Lung (tissue), 12 donors: ENCODE data around the gene ADAMTS16. TPM values are rescaled to one million over a fixed set of nuclear protein-coding genes. Genes with fewer than 3 reads are reported as not detected.

Experiments
- ATAC-seq: fragments of 200-7000 bp; cut with Tn5 transposase; one replicate; pipeline ENCODE4 v1.9.1; 2020; ENCODE audit warnings: moderate number of reproducible peaks; ENCODE audit not compliant: insufficient read depth, low FRiP score
- DNase-seq, 3 donors: peaks; one replicate each; pipeline ENCODE4 v3.0.0-alpha.2; 2013 to 2017
- H3K27ac ChIP-seq, 2 donors: one replicate each; pipeline ENCODE4 v1.5.1; 2013; ENCODE audit warnings: mild to moderate bottlenecking in 2 of 2, moderate library complexity in 2 of 2, control low read depth in 1 of 2, inconsistent platforms in 1 of 2, low read depth in 1 of 2, low read length in 1 of 2
- H3K27me3 ChIP-seq, 3 donors: one replicate each; pipeline ENCODE4 v1.5.1; 2013; ENCODE audit warnings: low read length in 2 of 3; ENCODE audit not compliant: control insufficient read depth in 3 of 3, insufficient read depth in 3 of 3
- H3K36me3 ChIP-seq, 4 donors: one replicate each; pipeline ENCODE4 v1.5.1; 2013; ENCODE audit warnings: low read length in 4 of 4, mild to moderate bottlenecking in 1 of 4, moderate library complexity in 1 of 4; ENCODE audit not compliant: control insufficient read depth in 4 of 4, insufficient read depth in 4 of 4
- H3K4me1 ChIP-seq, 5 donors: one replicate each; pipeline ENCODE4 v1.5.1; 2013; ENCODE audit warnings: low read length in 5 of 5, mild to moderate bottlenecking in 2 of 5, moderate library complexity in 1 of 5; ENCODE audit not compliant: control insufficient read depth in 5 of 5, insufficient read depth in 5 of 5
- H3K4me3 ChIP-seq: one replicate; pipeline ENCODE4 v1.5.1; 2013; ENCODE audit warnings: mild to moderate bottlenecking, control low read depth, moderate library complexity
- H3K9ac ChIP-seq, 2 donors: one replicate each; pipeline ENCODE4 v1.5.1; 2013; ENCODE audit warnings: low read length in 2 of 2, control low read depth in 1 of 2; ENCODE audit not compliant: insufficient read depth in 1 of 2
- H3K9me3 ChIP-seq, 4 donors: one replicate each; pipeline ENCODE4 v1.5.1; 2013; ENCODE audit warnings: low read length in 3 of 4, mild to moderate bottlenecking in 1 of 4, moderate library complexity in 1 of 4; ENCODE audit not compliant: control insufficient read depth in 4 of 4, insufficient read depth in 3 of 4
- WGBS, 2 donors: extraction: QIAGEN DNeasy Blood & Tissue Kit; methylation state at CpG; one replicate each; pipeline ENCODE4 v1.1.7; 2013; 5-methylcytosine and 5-hydroxymethylcytosine counted together
- polyA plus RNA-seq, 2 donors: library from polyadenylated mRNA; stranded (reverse); fragments of 200-250 nt; gene quantifications; one replicate each; pipeline ENCODE4 v1.2.1, GENCODE V29; 2013
- total RNA-seq, 2 donors: library from RNA; depleted of rRNA in 1 of 2; stranded (reverse); fragments of >200 nt in 1 of 2; gene quantifications; one replicate each; pipeline ENCODE4 v1.2.1, GENCODE V29; 2014 to 2021
- TF ChIP-seq, protein P1 (sequence below): IDR thresholded peaks from 2 replicates; pipeline ENCODE4 v1.5.1; 2012; ENCODE audit warnings: mild to moderate bottlenecking; ENCODE audit errors: control extremely low read depth, extremely low read depth
- donor health status: control.
- donor health status: control.
- donor health status: Bipolar disorder and iron deficiency.
- donor health status: healthy.
- donor health status: DM: yes; HTN: yes; CAD: no.

The ADAMTS16 gene
- total and polyA plus RNA-seq, 4 donors: 0.09 to 0.97 TPM; not detected in 2

DNA sequence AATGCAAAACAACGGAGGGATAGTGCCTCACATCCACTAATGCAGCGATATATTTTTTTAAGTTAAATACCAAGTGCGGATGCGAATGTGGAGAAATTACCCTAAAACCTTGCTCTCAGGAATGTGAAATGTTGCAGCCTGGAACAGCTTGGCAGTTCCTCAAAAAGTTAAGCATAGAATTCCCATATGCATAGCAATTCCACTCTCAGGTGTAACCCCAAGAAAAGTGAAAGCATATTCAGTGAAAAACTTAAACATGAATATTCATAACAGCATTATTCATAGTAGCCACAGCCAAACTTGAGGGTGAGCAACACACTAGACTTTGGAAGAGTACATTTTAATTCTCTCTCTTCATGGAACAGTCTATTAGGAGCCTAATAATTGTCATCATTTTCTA, 199.1 kb downstream of the ADAMTS16 start:
- Histone ChIP-seq H3K27me3 (no peaks in the 10 kb centered on the region), H3K27ac (no peak overlapping the region), H3K9ac (no peak overlapping the region), H3K9me3 (no peaks in the 10 kb centered on the region), H3K4me3 (no peak overlapping the region), H3K4me1 (peaks cover 0 to 4% (median 0%) of the 10 kb centered on the region in 5 donors), H3K36me3 (no peaks in the 10 kb centered on the region)
- ATAC-seq (no peak), DNase-seq (no peak)
- TF ChIP-seq, protein P1, sequence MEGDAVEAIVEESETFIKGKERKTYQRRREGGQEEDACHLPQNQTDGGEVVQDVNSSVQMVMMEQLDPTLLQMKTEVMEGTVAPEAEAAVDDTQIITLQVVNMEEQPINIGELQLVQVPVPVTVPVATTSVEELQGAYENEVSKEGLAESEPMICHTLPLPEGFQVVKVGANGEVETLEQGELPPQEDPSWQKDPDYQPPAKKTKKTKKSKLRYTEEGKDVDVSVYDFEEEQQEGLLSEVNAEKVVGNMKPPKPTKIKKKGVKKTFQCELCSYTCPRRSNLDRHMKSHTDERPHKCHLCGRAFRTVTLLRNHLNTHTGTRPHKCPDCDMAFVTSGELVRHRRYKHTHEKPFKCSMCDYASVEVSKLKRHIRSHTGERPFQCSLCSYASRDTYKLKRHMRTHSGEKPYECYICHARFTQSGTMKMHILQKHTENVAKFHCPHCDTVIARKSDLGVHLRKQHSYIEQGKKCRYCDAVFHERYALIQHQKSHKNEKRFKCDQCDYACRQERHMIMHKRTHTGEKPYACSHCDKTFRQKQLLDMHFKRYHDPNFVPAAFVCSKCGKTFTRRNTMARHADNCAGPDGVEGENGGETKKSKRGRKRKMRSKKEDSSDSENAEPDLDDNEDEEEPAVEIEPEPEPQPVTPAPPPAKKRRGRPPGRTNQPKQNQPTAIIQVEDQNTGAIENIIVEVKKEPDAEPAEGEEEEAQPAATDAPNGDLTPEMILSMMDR: no peak
- 91 to 97% methylated on average over 4 of the region's 4 CpGs for WGBS, 2 donors

DNA sequence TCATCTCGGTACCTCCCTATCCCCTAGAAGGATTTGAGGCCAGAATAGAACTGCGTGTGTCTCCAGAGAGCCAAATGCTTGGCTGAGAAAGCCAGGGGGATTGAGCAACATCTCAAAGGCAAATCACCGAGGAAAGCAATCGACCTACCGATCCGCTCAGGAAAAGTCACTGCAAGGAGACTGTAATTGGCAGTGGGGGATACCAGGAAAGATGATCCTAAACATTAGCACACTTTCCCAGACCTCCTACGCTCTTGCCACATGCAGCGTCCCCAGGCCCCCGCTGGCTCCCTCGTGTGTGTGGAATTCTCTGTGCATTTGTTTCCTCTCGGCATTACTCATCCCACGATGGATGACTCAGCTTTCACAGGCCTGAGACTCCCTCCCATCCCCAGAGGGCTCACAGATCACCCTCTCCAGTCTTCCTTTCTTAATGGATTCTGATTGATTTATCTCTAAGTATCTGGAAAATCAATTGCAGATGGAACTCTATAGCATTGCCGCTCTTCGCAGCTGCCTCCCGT, 200.1 kb downstream of the ADAMTS16 start:
- TF ChIP-seq, protein P1: no peak
- Histone ChIP-seq H3K27ac (no peak overlapping the region), H3K9me3 (no peaks in the 10 kb centered on the region), H3K36me3 (no peaks in the 10 kb centered on the region), H3K4me1 (peaks cover 0 to 4% (median 0%) of the 10 kb centered on the region in 5 donors), H3K9ac (no peak overlapping the region), H3K27me3 (no peaks in the 10 kb centered on the region), H3K4me3 (no peak overlapping the region)
- ATAC-seq (peak; percentile 75), DNase-seq (peak; percentile 37 to 69 (median 56))
- 70 to 74% methylated on average over 15 of the region's 15 CpGs for WGBS, 2 donors

DNA sequence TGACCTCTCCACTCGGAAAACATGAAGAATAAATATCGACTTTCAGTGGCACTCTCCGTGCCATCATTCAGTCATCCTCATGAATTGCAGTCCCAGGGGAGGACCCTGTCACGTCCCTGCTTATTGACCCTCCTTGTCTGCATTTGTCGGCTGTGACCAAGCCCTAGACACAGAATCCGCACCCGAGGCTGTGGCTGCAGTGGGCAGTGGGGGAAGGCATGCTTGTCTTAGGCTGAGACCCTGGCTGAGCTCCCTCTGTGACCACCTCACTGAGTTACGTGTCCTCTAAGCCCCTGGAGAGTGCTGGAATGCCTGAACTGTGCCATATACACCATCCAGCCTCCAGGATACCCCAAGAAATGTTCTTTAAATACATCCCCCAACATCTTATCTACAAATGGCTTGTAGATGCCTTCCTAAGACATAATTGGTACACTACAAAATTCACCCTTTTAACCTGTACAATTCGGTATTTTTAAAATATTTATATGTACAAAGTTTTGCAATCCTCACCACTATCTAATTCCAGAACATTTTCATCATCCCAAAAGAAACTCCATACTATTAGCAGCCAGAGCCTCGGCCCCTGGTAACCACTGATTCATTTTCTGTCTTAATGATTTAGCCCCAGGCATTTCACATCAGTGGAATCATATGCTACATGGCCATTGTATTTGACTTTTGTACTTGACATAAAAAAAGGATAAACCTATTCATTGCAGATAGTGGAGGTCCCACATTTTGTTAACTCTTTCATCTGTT, 201.6 kb downstream of the ADAMTS16 start:
- 84 to 89% methylated on average over 10 of the region's 10 CpGs for WGBS, 2 donors
- ATAC-seq: no peak
- Histone ChIP-seq H3K9me3 (no peaks in the 10 kb centered on the region), H3K9ac (no peak overlapping the region), H3K27me3 (no peaks in the 10 kb centered on the region), H3K4me1 (peaks cover 0 to 4% (median 0%) of the 10 kb centered on the region in 5 donors), H3K4me3 (no peak overlapping the region), H3K36me3 (no peaks in the 10 kb centered on the region), H3K27ac (no peak overlapping the region)
- no peak for DNase-seq
- TF ChIP-seq, protein P1: no peak
